SK-N-SH (cell line): ENCODE data around the gene EIPR1.

Experiments
- CTCF ChIP-seq: fragments of 200-600 bp; sonication (generic); IDR thresholded peaks from 2 replicates; pipeline ENCODE4 v1.6.1; 2017; ENCODE audit warnings: antibody characterized with exemption, mild to moderate bottlenecking, moderate library complexity
- FOXM1 ChIP-seq: IDR thresholded peaks from 2 replicates; pipeline ENCODE4 v1.4.0; 2012; ENCODE audit warnings: low read depth, mild to moderate bottlenecking
- GABPA ChIP-seq: IDR thresholded peaks from 2 replicates; pipeline ENCODE4 v1.4.0; 2012; ENCODE audit warnings: low read depth, mild to moderate bottlenecking
- RFX5 ChIP-seq: IDR thresholded peaks from 2 replicates; pipeline ENCODE4 v1.6.1; 2012; ENCODE audit warnings: mild to moderate bottlenecking, improper control_type of control experiment, low read length
- USF2 ChIP-seq: fragments of 150-350 bp; IDR thresholded peaks from 2 replicates; pipeline ENCODE4 v1.6.1; 2017; ENCODE audit warnings: antibody characterized with exemption, low read length, low read depth, borderline replicate concordance

GRCh38 chr2:3263487-3263886 is 114.1 kb downstream of the EIPR1 start:
- TF ChIP-seq FOXM1 (no peak), CTCF (no peak), GABPA (no peak), RFX5 (no peak), USF2 (no peak)
